HG02840 (cell line): Measurements from ENCODE around the gene LSM10.

ENCODE experiments used
- ATAC-seq: cut with Tn5 transposase; IDR thresholded peaks from one replicate; pipeline ENCODE4 v1.9.1; 2021; ENCODE audit warnings: mild to moderate bottlenecking, moderate library complexity, moderate number of reproducible peaks; ENCODE audit not compliant: unreplicated experiment, low FRiP score

The LSM10 gene

DNA sequence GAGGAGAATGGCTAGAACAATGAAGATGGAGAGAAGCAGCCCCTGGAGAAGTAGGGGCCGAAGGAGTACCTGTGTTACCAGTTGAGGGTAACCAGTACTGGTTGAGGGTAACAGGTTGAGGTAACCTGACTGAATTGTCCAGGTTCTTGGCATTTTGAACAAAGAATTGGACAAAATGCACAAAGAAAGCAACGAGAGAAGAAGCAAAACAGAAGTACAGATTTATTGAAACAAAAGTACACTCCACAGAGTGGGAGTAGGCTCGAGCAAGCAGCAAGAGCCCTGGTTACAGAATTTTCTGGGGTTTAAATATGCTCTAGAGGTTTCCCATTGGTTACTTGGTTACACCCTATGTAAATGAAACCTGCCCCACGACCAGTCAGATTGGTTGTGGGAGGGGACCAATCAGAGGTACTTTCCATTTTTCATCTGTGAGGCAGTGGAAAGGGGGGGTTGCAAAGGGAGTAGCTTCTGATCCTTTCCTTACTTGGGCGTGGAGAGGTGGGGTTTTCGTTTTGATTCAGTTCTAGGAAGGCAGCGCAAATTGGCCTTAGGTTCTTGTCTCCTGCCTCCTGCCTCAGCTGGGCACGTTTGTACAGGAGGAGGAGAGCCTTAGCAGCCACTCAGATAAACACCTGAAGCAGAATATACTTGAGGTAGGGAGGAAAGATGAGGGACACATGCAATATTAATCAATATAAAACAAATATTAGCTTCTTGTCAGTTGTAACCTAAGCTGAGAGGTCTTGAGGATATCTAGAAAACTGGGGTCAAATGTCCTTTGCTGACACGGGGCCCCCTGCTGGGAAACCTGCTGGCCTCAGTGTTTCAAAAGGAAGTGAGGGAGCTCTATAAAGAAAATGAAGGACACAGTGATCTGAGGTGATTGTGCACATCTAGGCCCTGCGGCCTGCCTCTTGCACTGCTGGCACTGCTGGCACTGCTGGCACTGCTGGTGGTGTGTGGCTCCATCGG, 14.3 kb upstream of the LSM10 start:
- ATAC-seq: no peak

DNA sequence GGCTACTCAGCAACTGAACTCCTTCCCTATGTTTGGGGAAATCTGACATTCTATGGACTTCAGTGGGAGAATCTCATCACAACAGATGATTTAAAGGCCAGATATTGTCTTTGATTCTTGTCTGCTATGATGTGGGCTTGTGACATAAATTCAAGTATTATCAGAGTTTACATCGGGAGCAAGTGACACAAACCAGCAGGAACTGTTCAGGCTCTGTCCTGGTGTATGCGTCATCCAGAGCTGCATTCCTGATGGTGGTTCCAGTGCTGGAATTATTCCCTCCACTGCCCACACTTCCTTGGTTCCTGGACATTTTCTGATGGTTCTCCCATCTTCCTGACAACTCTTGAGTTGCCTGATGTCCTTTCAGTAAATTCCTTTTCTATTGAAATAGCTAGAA, 10.8 kb upstream of the LSM10 start:
- no peak for ATAC-seq

DNA sequence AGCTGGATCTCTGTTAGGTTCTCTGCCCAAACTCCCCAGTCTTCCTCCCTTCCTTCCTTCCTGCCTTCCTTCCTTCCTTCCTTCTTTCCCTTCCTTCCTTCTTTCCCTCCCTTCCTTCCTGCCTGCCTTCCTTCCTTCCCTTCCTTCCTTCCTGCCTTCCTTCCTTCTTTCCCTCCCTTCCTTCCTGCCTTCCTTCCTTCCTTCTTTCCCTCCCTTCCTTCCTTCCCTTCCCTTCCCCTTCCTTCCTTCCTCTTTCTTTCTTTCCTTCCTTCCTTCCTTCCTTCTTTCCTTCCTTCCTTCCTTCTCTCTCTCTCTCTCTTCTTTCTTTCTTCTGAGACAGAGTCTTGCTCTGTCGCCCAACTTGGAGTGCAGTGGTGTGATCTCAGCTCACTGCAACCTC, 8.7 kb upstream of the LSM10 start:
- ATAC-seq: no peak

DNA sequence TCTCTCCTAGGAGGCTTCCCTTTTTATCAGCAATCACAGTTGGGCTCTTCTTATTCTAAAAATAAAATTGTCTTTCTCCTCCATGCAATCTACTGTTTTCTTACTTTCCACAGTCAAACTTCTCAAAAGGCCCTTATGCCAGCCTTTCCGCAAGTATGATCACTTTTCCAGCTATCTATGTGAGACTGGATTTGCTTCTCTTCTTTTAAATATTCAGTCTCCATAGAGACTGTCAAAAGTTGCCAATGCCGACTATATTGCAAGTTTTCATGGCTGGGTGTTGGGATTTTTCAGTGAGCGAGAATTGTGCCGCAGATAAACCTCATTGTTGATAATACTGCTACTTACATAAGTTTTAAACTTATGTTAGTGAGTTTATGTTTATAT, 4.8 kb upstream of the LSM10 start:
- no peak for ATAC-seq

DNA sequence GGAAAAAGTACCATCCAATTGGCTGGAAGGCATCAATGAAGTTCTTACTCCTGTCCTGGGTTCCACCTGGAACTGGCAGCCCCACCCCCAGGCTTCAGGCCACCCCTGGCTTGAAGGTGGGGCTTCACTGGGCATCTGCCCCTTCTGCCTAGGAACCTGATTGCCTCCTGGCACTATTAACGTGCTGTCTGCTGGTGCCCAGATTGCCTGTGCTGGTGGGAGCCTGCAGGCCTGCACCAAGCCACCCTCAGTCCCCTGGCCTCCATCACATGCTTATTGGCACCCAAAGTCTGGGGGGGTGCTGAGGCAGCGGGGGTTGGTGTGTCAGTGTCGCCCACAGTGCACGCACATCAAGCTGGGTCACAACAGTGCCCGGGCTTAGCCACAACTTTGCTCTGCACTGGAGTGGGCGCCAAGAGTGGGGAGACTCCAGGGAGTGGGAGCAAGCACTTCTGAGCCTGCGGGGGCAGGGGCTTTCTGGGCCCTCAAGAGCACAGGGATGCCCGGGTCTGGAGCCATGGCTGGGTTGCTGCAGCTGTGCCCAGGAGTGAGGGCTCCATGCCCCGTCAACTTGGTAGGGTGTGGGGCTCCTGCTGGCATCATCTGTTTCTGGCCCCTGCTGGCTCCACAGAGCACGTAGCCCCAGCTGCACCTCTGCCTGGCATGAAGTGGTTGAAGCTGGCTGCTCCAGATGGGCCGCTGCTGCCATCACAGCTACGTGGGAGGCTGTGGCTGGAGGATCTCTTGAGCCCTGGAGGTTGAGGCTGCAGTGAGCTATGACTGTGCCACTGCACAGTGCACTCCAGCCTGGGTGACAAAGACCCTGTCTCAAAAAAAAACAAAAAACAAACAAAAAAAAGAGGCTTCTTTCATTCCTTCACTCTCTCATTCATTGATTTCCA, 4.1 kb upstream of the LSM10 start:
- ATAC-seq: no peak

DNA sequence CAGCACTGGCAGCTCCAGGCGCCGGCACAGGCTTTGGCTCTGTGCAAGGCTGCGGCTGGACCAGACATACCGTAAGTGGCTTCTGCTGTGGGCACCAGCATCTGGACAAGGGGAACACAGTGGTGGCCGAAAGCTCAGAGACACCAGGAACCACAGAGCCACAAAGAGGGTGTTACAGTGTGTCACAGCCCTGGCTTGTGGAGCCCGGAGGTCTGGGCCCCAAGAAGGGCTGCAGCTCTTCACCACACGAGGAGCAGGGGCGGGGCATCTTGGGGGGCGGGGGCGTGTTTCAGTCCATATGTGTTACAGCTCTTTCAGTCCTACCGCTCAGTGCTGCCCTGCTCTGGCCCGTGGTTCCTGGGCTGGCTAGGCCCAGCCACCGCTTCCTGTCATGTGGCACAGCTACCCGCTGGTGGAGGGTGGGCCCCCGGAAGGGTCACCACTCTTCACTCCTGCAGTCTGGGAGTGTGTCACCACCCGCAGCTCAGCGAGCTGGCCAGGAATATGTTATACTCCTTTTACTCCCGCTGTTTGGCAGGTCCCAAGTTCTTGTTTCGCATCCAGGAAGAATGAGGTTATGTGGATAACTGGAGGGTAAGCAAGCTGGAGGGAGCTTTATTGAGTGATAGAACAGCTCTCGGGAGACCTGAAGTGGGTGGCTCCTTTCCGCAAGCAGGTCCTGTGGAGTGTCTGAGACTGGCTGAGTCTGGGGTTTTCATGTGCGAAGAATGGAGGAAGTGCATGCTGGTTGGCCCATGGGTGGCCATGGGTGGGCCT, 3.3 kb upstream of the LSM10 start:
- no peak for ATAC-seq

DNA sequence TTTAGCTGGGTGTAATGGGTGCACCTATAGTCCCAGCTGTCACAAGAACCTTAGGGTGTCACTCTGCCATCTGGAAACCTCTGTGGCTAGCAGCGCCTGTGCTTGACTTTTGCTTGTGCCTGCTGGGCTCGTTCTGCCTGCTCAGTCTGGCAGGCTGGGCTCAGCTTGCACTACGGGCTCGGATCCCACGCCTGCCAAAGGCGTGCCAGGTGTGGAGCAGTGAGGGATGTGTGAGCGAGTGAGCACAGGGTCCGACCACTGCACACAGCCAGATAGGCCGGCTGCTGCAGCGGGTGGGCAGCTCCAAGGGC, 2.8 kb upstream of the LSM10 start:
- no peak for ATAC-seq

DNA sequence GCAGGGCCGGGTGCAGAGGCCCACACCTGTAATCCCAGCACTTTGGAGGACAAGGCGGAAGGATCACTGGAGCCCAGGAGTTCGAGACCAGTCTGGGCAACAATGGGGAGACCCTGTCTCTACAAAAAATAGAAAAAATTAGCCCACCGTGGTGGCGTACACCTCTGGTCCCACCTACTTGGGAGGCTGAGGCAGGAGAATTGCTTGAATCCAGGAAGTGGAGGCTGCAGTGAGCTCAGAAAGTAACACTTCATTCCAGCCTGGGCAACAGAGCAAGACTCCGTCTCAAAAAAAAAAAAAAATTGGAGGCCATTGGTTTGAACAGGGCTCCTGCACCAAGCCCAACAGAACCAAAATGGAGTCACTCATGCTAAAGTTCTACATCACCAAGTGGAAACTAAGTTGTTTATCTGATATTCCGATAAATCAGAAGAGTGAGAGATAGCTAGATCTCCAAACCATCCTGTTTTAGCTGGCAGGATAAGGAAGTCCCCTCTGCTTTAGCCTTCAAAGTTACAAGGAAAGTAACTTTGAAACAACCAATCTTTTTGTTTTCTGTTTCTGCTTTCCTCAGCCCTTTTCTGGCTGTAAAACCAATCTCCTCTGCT, 766 bp upstream of the LSM10 start:
- no peak for ATAC-seq

DNA sequence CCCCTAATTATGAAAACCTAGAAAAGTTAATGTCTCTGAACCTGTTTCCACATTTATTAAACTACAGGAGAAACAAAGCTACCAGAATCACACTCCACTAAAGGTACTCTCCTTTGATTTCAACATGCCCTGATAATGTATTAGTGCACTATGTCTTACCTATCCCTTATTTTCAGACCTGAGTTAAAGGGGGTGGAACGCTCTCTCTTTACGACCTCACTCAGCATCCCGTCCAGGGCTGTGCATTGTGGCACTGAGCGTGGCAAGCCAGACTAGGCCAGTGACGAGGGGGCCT, 678 bp downstream of the LSM10 start:
- ATAC-seq: peak; percentile 17

DNA sequence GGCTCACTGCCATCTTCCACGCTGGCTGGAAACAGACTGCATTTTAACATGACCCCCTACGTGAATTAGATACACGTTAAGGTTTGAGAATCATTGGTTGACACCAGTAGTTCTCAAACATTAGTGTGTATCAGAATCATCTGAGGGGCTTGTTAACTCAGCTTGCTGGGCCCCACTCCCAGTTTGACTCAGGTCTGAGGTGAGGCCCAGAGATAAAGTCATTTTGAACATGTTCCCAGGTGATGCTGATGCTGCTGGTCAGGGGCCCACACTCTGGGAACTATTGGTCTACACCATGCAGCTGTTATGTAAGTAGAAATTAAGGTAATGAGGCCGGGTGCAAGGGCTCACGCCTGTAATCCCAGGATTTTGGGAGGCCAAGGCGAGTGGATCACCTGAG, 1.3 kb downstream of the LSM10 start:
- ATAC-seq: no peak

DNA sequence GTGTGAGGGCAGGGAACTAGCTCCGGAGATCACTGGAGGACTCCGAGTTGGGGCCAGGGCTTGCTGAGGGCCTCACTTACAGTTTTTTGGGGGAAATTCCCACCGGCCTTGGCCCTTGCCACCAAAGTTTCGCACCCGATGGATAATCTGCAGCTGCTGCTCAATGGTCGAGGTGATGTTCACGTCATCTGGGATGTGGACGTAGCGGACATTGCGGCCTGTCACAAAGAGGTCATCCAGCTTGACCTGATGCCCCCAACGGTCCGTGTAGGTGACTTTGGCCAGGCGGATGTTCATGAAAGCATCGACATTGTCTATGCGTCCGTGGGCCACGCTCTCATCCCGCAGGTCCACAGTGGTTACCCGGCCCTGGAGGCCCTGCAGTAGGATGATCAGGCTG, 4.0 kb downstream of the LSM10 start:
- no peak for ATAC-seq

DNA sequence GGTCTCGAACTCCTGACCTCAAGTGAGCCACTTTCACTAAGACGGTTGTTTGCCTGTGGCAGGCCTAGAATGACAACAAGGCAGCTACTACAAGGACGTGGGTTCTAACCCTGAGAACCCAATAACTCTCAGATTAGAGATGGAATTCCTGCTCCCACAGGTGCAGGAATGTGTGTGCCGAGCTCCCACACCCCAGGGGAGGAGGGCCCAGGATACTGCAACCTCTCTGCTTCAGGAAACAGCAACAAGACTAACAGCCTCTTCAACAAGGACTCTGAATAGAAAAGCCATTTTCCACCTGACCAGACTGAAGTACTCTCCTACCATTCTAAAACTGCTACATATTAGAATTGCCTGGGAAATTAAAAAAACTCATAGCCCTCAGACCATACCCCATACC, 4.9 kb downstream of the LSM10 start:
- no peak for ATAC-seq

DNA sequence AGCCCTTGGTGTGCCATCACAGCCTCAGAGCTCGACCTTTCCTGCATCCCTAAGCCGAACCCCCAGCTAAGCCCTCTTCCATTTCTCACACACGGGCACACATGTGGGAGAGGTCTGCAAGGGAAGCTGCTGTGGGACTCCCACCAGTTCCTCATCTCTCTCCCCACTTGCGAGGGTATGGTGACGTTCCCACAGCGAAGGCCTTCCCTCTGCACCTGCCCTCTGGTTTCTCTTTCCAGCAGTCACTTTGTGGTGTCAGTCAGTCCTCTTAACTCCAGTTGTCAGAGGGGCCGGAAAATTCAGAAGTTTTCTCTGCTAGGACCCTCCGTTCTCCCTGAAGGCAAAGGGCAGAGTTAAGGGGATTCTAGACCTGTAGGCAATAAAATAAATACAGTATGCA, 6.4 kb downstream of the LSM10 start:
- no peak for ATAC-seq

DNA sequence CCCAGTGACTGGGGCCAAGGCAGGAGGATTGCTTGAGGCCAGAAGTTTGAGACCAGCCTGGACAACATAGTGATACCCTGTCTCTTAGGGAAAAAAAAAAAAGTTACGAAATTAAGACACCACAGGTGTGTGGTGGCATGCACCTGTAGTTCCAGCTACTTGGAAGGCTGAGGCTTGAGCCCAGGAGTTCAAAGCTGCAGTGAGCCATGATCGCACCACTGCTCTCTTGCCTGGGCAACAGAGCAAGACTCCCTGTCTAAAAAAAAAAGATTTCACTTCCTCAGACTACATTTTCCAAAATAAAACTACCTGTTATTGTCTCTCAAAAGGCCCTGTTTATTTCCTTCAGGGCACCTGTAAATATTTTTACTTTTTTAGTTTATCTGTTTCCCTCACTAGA, 7.3 kb downstream of the LSM10 start:
- no peak for ATAC-seq

DNA sequence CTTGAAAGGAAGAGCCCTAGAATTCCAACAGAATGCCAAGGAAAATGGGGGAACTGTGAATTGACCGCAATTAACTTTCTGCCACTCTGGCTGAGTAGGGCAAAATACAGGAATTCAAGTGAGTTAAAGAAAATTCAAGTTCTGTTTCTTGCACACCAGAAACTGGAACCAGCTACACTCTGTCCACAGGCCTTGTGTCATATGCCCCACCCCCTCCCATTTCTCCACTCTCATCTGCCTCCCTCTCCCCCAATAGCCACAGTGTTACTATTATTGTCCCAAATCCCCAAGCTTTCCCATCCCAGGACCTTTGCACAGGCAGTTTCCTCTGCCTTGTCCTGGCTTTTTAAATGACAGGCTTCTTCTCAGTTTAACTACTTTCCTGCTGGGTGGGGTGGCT, 7.7 kb downstream of the LSM10 start:
- ATAC-seq: no peak

DNA sequence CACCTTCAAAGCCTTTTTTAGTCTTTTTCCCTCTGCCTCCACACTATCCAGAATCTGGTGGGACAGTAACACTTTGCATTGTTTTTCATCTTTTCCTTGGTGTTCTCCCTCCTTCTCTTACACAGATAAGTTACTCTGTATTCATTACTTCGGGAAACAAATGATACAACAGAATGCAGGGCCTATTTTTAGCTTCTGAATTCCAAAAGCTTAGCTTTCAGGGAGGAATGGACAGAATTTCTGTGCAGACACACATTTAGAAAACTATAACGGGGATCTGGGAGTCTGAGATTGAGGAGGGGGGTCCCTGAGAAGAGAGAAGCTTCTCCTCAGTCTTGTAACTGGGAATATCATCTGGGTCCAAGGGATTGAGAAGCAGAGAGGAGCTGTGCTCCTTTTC, 8.4 kb downstream of the LSM10 start:
- ATAC-seq: no peak

DNA sequence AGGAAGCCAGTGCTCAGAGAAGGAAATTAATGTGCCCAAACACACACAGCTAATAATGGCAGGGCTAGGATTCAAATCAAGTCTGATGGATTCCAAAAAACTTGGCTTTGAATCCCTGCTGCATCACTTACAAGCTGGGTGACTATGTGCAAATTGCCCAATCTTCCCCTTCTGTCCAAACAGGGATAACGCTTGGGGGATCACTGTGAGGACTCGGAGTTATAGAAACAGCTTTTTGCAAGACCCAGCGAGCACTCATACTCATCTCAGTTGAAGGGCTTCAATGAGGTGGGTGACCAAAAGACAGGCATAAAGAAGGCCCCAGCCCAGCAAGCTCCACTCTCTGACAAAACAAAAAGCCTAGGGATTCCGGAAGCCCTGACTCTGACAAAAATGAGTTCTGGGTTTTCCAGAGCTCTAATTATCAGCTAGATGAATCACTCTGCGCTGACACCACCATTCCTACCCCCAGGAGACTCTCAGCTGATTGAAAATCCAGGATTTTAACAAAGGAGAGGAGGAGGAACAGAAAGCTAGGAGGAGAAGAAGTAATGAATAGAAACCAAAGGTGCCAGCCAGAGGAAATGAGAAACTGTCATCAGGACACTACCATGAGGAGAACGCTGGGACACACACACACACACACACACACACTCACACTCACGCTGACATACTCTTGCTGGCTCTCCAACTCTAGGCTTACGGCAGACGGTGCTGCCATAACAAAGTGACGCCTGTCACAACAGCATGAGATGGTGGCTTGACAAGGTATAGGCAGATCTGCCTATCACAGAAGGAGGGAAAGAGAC, 10.4 kb downstream of the LSM10 start:
- ATAC-seq: no peak

DNA sequence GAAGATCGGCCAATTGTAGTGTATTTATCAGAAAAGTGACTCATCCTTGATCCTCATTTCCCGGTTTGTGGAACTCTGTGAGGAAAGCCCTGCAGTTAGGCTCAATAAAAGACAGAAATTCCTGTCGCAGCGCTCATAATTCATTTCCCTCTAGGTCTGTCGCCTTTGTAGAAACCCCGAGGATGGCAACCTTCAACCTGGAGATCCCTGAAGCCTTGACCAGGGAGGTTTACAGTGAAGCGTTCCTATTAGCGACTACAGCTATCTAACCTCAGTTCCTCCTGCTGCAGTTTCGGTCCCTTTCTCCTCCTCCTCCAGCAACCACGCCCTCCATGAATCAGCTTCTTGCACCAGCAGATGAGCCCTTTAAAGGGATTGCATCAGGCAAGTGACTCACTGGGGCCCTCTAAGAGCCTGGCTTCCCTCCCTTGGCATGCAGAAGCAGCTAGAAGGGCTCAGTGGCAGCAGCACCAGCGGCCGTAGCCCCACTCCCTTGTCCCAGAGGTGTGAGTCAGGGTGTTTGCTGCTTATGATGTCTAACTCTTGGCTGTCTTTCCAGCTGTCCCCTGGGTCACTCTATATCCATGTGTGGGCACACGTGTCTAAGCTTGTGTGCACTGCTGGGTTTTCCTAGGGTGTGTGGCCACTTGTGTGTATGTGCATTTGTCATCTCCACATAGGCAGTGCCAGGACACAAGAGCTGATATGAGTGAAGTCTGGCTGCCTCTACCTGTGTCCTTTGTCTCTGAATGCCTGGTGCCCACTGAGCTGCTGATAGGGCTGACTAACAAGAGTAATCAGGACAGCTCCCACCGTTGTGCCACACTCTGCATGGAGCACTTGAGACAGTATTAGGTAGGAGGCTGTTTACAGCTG, 11.2 kb downstream of the LSM10 start:
- ATAC-seq: peak; percentile 35
